HepG2 (cell line): ENCODE data around the gene TTLL1. TPM values are rescaled to one million over a fixed set of nuclear protein-coding genes. Genes with fewer than 3 reads are reported as not detected.

Experiments
- CHCHD3 ChIP-seq: sonication (generic); formaldehyde crosslinking; IDR thresholded peaks from 2 replicates; pipeline ENCODE4 v1.8.0; 2022; ENCODE audit warnings: mild to moderate bottlenecking, missing genetic modification reagents, moderate library complexity
- ESRRA ChIP-seq: sonication (generic); formaldehyde crosslinking; IDR thresholded peaks from 2 replicates; pipeline ENCODE4 v1.5.1; 2020; ENCODE audit warnings: mild to moderate bottlenecking, low read depth, missing genetic modification reagents
- FOXO1 ChIP-seq: sonication (generic); formaldehyde crosslinking; IDR thresholded peaks from 2 replicates; pipeline ENCODE4 v1.4.0; 2020; ENCODE audit warnings: missing genetic modification reagents
- GZF1 ChIP-seq: sonication (generic); formaldehyde crosslinking; IDR thresholded peaks from 2 replicates; pipeline ENCODE4 v1.5.1; 2020; ENCODE audit warnings: mild to moderate bottlenecking, missing genetic modification reagents
- MAFK ChIP-seq, 2 experiments: IDR thresholded peaks in 1 of 2; conservative IDR thresholded peaks in 1 of 2; 2 replicates each; pipeline ENCODE4 v1.6.1; 2011; ENCODE audit warnings: improper control_type of control experiment in 2 of 2, low read length in 2 of 2
- NFKBIZ ChIP-seq: IDR thresholded peaks from 2 replicates; pipeline ENCODE4 v1.6.1; 2018; ENCODE audit warnings: missing genetic modification reagents, missing compliant biosample characterization
- SMARCE1 ChIP-seq: fragments of 450-650 bp; IDR thresholded peaks from 2 replicates; pipeline ENCODE4 v1.6.1; 2017; ENCODE audit warnings: borderline replicate concordance
- polyA plus RNA-seq, 8 experiments: library from polyadenylated mRNA; depleted of rRNA in 3 of 8; stranded (reverse) in 7 of 8; unstranded in 1 of 8; fragments of >200 nt; fragmentation: Illumina TruSeq in 4 of 8; extraction: Trizol in 4 of 8; gene quantifications; 2 replicates each; pipeline versions ENCODE4 v1.2.1 to v1.2.3, GENCODE V29; 2011 to 2016; ENCODE audit warnings: low read depth in 4 of 8, missing spikeins in 1 of 8, mixed read lengths in 1 of 8; ENCODE audit not compliant: insufficient read depth in 1 of 8
- total RNA-seq, 5 experiments: library from RNA; depleted of rRNA; stranded (reverse); fragments of >200 nt; fragmentation: Illumina TruSeq; extraction: Trizol; gene quantifications; 2 replicates each; pipeline ENCODE4 v1.2.3, GENCODE V29; 2016; ENCODE audit warnings: low read depth in 1 of 5
- TF ChIP-seq, protein P1 (sequence below): sonication (generic); formaldehyde crosslinking; IDR thresholded peaks from 2 replicates; pipeline ENCODE4 v1.5.0; 2020; ENCODE audit warnings: missing genetic modification reagents
- TF ChIP-seq, protein P2 (sequence below): sonication (generic); formaldehyde crosslinking; IDR thresholded peaks from 2 replicates; pipeline ENCODE4 v1.4.0; 2020; ENCODE audit warnings: missing genetic modification reagents, borderline replicate concordance
- TF ChIP-seq, protein P3 (sequence below): sonication (generic); formaldehyde crosslinking; IDR thresholded peaks from 2 replicates; pipeline ENCODE4 v1.4.0; 2020; ENCODE audit warnings: mild to moderate bottlenecking, missing genetic modification reagents, borderline replicate concordance
- TF ChIP-seq, protein P4 (sequence below): sonication (generic); formaldehyde crosslinking; IDR thresholded peaks from 2 replicates; pipeline ENCODE4 v1.4.0; 2020; ENCODE audit warnings: missing genetic modification reagents
- TF ChIP-seq, protein P5 (sequence below): sonication (generic); formaldehyde crosslinking; IDR thresholded peaks from 2 replicates; pipeline ENCODE4 v1.4.0; 2020; ENCODE audit warnings: missing genetic modification reagents

TTLL1 gene
- total and polyA plus RNA-seq, 2 of the 13 experiments (the other 11 are each of a cell fraction or from before 2014, with no cell fraction given), result 1.6 to 5.3 TPM

DNA sequence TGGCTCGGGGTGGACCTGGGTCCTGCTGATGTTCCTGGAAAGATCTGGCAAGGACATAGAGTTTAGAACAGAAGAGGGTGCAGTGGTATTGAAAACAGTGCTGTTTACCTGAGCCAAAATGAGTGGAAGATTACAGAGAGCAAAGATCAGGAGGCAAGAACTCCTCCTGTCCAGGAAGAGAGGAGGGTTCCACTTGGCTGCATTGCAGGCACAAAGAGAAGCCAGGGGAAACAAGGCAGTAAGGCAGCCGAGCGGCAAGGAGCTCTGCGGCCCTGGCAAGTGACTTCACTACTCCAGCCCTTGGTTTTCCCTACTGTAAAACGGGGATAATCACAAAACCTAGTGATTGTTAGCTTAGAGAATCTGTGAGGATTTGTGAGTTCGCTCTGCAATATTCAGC lies 70.6 kb downstream of the TTLL1 start (continued):
- TF ChIP-seq, protein P1, sequence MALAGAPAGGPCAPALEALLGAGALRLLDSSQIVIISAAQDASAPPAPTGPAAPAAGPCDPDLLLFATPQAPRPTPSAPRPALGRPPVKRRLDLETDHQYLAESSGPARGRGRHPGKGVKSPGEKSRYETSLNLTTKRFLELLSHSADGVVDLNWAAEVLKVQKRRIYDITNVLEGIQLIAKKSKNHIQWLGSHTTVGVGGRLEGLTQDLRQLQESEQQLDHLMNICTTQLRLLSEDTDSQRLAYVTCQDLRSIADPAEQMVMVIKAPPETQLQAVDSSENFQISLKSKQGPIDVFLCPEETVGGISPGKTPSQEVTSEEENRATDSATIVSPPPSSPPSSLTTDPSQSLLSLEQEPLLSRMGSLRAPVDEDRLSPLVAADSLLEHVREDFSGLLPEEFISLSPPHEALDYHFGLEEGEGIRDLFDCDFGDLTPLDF (CRISPR knock-in tag), result no peak
- TF ChIP-seq, protein P2, sequence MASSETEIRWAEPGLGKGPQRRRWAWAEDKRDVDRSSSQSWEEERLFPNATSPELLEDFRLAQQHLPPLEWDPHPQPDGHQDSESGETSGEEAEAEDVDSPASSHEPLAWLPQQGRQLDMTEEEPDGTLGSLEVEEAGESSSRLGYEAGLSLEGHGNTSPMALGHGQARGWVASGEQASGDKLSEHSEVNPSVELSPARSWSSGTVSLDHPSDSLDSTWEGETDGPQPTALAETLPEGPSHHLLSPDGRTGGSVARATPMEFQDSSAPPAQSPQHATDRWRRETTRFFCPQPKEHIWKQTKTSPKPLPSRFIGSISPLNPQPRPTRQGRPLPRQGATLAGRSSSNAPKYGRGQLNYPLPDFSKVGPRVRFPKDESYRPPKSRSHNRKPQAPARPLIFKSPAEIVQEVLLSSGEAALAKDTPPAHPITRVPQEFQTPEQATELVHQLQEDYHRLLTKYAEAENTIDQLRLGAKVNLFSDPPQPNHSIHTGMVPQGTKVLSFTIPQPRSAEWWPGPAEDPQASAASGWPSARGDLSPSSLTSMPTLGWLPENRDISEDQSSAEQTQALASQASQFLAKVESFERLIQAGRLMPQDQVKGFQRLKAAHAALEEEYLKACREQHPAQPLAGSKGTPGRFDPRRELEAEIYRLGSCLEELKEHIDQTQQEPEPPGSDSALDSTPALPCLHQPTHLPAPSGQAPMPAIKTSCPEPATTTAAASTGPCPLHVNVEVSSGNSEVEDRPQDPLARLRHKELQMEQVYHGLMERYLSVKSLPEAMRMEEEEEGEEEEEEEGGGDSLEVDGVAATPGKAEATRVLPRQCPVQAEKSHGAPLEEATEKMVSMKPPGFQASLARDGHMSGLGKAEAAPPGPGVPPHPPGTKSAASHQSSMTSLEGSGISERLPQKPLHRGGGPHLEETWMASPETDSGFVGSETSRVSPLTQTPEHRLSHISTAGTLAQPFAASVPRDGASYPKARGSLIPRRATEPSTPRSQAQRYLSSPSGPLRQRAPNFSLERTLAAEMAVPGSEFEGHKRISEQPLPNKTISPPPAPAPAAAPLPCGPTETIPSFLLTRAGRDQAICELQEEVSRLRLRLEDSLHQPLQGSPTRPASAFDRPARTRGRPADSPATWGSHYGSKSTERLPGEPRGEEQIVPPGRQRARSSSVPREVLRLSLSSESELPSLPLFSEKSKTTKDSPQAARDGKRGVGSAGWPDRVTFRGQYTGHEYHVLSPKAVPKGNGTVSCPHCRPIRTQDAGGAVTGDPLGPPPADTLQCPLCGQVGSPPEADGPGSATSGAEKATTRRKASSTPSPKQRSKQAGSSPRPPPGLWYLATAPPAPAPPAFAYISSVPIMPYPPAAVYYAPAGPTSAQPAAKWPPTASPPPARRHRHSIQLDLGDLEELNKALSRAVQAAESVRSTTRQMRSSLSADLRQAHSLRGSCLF (CRISPR knock-in tag), result no peak
- peak; percentile 22; the same call in 1 of the 2 replicates for TF ChIP-seq ESRRA (CRISPR knock-in tag)
- TF ChIP-seq, protein P3, sequence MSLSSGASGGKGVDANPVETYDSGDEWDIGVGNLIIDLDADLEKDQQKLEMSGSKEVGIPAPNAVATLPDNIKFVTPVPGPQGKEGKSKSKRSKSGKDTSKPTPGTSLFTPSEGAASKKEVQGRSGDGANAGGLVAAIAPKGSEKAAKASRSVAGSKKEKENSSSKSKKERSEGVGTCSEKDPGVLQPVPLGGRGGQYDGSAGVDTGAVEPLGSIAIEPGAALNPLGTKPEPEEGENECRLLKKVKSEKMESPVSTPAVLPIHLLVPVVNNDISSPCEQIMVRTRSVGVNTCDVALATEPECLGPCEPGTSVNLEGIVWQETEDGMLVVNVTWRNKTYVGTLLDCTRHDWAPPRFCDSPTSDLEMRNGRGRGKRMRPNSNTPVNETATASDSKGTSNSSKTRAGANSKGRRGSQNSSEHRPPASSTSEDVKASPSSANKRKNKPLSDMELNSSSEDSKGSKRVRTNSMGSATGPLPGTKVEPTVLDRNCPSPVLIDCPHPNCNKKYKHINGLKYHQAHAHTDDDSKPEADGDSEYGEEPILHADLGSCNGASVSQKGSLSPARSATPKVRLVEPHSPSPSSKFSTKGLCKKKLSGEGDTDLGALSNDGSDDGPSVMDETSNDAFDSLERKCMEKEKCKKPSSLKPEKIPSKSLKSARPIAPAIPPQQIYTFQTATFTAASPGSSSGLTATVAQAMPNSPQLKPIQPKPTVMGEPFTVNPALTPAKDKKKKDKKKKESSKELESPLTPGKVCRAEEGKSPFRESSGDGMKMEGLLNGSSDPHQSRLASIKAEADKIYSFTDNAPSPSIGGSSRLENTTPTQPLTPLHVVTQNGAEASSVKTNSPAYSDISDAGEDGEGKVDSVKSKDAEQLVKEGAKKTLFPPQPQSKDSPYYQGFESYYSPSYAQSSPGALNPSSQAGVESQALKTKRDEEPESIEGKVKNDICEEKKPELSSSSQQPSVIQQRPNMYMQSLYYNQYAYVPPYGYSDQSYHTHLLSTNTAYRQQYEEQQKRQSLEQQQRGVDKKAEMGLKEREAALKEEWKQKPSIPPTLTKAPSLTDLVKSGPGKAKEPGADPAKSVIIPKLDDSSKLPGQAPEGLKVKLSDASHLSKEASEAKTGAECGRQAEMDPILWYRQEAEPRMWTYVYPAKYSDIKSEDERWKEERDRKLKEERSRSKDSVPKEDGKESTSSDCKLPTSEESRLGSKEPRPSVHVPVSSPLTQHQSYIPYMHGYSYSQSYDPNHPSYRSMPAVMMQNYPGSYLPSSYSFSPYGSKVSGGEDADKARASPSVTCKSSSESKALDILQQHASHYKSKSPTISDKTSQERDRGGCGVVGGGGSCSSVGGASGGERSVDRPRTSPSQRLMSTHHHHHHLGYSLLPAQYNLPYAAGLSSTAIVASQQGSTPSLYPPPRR (CRISPR knock-in tag), result 0 out of 2 replicates have a peak, but pooled peaks have one; percentile 48
- no peak for TF ChIP-seq CHCHD3
- TF ChIP-seq MAFK (conservative IDR thresholded peaks at IDR 0.05 in 1 of 2, IDR thresholded peaks at IDR 0.05 in 1 of 2; ENCODE audit: low read length in 2 of 2), result no peak
- no peak for TF ChIP-seq SMARCE1
- TF ChIP-seq NFKBIZ (CRISPR knock-in tag), result no peak; the same call in 1 of the 2 replicates
- TF ChIP-seq, protein P4, sequence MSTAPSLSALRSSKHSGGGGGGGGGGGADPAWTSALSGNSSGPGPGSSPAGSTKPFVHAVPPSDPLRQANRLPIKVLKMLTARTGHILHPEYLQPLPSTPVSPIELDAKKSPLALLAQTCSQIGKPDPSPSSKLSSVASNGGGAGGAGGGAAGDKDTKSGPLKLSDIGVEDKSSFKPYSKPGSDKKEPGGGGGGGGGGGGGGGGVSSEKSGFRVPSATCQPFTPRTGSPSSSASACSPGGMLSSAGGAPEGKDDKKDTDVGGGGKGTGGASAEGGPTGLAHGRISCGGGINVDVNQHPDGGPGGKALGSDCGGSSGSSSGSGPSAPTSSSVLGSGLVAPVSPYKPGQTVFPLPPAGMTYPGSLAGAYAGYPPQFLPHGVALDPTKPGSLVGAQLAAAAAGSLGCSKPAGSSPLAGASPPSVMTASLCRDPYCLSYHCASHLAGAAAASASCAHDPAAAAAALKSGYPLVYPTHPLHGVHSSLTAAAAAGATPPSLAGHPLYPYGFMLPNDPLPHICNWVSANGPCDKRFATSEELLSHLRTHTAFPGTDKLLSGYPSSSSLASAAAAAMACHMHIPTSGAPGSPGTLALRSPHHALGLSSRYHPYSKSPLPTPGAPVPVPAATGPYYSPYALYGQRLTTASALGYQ (CRISPR knock-in tag), result peak; percentile 61; the same call in 1 of the 2 replicates
- TF ChIP-seq GZF1 (CRISPR knock-in tag), result no peak
- peak; percentile 98 for TF ChIP-seq FOXO1 (CRISPR knock-in tag)
- TF ChIP-seq, protein P5, sequence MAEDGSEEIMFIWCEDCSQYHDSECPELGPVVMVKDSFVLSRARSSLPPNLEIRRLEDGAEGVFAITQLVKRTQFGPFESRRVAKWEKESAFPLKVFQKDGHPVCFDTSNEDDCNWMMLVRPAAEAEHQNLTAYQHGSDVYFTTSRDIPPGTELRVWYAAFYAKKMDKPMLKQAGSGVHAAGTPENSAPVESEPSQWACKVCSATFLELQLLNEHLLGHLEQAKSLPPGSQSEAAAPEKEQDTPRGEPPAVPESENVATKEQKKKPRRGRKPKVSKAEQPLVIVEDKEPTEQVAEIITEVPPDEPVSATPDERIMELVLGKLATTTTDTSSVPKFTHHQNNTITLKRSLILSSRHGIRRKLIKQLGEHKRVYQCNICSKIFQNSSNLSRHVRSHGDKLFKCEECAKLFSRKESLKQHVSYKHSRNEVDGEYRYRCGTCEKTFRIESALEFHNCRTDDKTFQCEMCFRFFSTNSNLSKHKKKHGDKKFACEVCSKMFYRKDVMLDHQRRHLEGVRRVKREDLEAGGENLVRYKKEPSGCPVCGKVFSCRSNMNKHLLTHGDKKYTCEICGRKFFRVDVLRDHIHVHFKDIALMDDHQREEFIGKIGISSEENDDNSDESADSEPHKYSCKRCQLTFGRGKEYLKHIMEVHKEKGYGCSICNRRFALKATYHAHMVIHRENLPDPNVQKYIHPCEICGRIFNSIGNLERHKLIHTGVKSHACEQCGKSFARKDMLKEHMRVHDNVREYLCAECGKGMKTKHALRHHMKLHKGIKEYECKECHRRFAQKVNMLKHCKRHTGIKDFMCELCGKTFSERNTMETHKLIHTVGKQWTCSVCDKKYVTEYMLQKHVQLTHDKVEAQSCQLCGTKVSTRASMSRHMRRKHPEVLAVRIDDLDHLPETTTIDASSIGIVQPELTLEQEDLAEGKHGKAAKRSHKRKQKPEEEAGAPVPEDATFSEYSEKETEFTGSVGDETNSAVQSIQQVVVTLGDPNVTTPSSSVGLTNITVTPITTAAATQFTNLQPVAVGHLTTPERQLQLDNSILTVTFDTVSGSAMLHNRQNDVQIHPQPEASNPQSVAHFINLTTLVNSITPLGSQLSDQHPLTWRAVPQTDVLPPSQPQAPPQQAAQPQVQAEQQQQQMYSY (CRISPR knock-in tag), result peak; percentile 34; the same call in 1 of the 2 replicates
